Lower leg skin (tissue), 3 donors: Measurements from ENCODE around the gene CCL13.

ENCODE experiments used
- CTCF ChIP-seq, 3 donors: fragments of 450-650 bp; IDR thresholded peaks; one replicate each; pipeline ENCODE4 v1.5.1; 2016; ENCODE audit warnings: antibody characterized with exemption in 3 of 3, mild to moderate bottlenecking in 3 of 3, moderate library complexity in 2 of 3
- POLR2A ChIP-seq, 2 donors: fragments of 450-650 bp; IDR thresholded peaks; one replicate each; pipeline ENCODE4 v1.6.1; 2016 to 2017; ENCODE audit warnings: antibody characterized with exemption in 2 of 2, mild to moderate bottlenecking in 1 of 2, moderate library complexity in 1 of 2

GRCh38 chr17:34367486-34368195, 11.4 kb downstream of the CCL13 start:
- TF ChIP-seq CTCF (IDR thresholded peaks at IDR 0.05), result no peak
- no peak for TF ChIP-seq POLR2A (IDR thresholded peaks at IDR 0.05)
